GM12878 (cell line): ENCODE measurements around the gene PPP1R27. TPM values are rescaled to one million over a fixed set of nuclear protein-coding genes. Genes with fewer than 3 reads are reported as not detected.

Experiments used
- ATAC-seq: fragments of 200-7000 bp; cut with Tn5 transposase; 3 replicates; pipeline ENCODE4 v1.9.1; 2020; ENCODE audit warnings: mild to moderate bottlenecking, moderate library complexity
- BruUV-seq: library from RNA; stranded (reverse); fragments of 400-500 nt; replicated peaks from 2 replicates; lab custom pipeline; 2021; lab: Mats Ljungman, UMichigan
- CTCF ChIA-PET: fragments of 300-600 bp; sonication (Branson Sonifier 250); formaldehyde crosslinking; extraction: SDS; loops from one replicate; lab custom pipeline; 2021; ENCODE audit warnings: inconsistent platforms; lab: Yijun Ruan, JAX
- POLR2A ChIA-PET: fragments of 350-600 bp; formaldehyde crosslinking; extraction: SDS; loops from one replicate; lab custom pipeline; 2021; ENCODE audit warnings: inconsistent platforms; lab: Charles Lee
- RAD21 ChIA-PET: fragments of 300-600 bp; sonication (Branson Sonifier 250); formaldehyde crosslinking; loops from one replicate; lab custom pipeline; 2023; ENCODE audit warnings: antibody characterized with exemption; ENCODE audit not compliant: unreplicated experiment; lab: Charles Lee
- SMC1A ChIA-PET: fragments of 300-600 bp; sonication (Branson Sonifier 250); formaldehyde crosslinking; loops from one replicate; lab custom pipeline; 2023; ENCODE audit not compliant: unreplicated experiment, uncharacterized antibody; lab: Charles Lee
- DNase-seq: peaks from one replicate; pipeline ENCODE4 v3.0.0-alpha.2; 2011; ENCODE audit warnings: low read depth, low spot score
- FAIRE-seq: peaks from 3 replicates; lab custom pipeline; 2011; peaks lifted over from hg19 to GRCh38; lab: Jason Lieb, UNC
- H2AFZ ChIP-seq: 2 replicates; pipeline ENCODE4 v1.6.0; 2011; ENCODE audit warnings: low read depth, low read length, control low read depth; ENCODE audit not compliant: control insufficient read depth
- H3K27ac ChIP-seq: 2 replicates; pipeline ENCODE4 v1.5.1; 2011; ENCODE audit warnings: control low read depth; ENCODE audit not compliant: control insufficient read depth, insufficient read depth
- H3K27me3 ChIP-seq, 2 experiments: replicated peaks in 1 of 2; 2 replicates each; pipeline versions ENCODE4 v1.6.0 to v1.6.1; 2011; ENCODE audit warnings: low read length in 1 of 2; ENCODE audit not compliant: control insufficient read depth in 2 of 2, insufficient read depth in 2 of 2
- H3K36me3 ChIP-seq, 2 experiments: 2 replicates each; pipeline ENCODE4 v1.5.1; 2011; ENCODE audit warnings: low read length in 1 of 2; ENCODE audit not compliant: control insufficient read depth in 2 of 2, insufficient read depth in 2 of 2
- H3K4me1 ChIP-seq: 2 replicates; pipeline ENCODE4 v1.6.1; 2011; ENCODE audit warnings: mild to moderate bottlenecking, low read length, moderate library complexity, mixed read lengths; ENCODE audit not compliant: control insufficient read depth, insufficient read depth
- H3K4me2 ChIP-seq: 2 replicates; pipeline ENCODE4 v1.6.0; 2011; ENCODE audit warnings: control low read depth; ENCODE audit not compliant: control insufficient read depth, insufficient read depth
- H3K4me3 ChIP-seq: fragments of 200-600 bp; sonication (generic); 2 replicates; pipeline ENCODE4 v1.5.1; 2016
- H3K79me2 ChIP-seq: 2 replicates; pipeline ENCODE4 v1.6.0; 2011; ENCODE audit warnings: low read length; ENCODE audit not compliant: control insufficient read depth, insufficient read depth
- H3K9ac ChIP-seq: 2 replicates; pipeline ENCODE4 v1.8.0; 2011; ENCODE audit warnings: low read length, control low read depth, mixed read lengths; ENCODE audit not compliant: control insufficient read depth, insufficient read depth
- H3K9me3 ChIP-seq: replicated peaks from 3 replicates; pipeline ENCODE4 v1.5.1; 2011; ENCODE audit warnings: mild to moderate bottlenecking, low read length; ENCODE audit not compliant: control insufficient read depth, insufficient read depth
- H4K20me1 ChIP-seq: 2 replicates; pipeline ENCODE4 v1.6.0; 2011; ENCODE audit not compliant: control insufficient read depth, insufficient read depth
- BCL11A ChIP-seq: IDR thresholded peaks from 2 replicates; pipeline ENCODE4 v1.6.1; 2011; ENCODE audit warnings: low read depth, low read length
- BMI1 ChIP-seq: fragments of 450-650 bp; IDR thresholded peaks from 2 replicates; pipeline ENCODE4 v1.6.1; 2016; ENCODE audit warnings: mild to moderate bottlenecking, moderate library complexity, borderline replicate concordance
- NBN ChIP-seq: fragments of 450-650 bp; IDR thresholded peaks from 2 replicates; pipeline ENCODE4 v1.6.1; 2016
- PML ChIP-seq: IDR thresholded peaks from 2 replicates; pipeline ENCODE4 v1.6.1; 2012; ENCODE audit warnings: low read length, inconsistent platforms
- POLR2A ChIP-seq: IDR thresholded peaks from 2 replicates; pipeline ENCODE4 v1.6.1; 2011; ENCODE audit warnings: low read depth, mild to moderate bottlenecking, low read length
- RBBP5 ChIP-seq: fragments of 200-600 bp; sonication (generic); conservative IDR thresholded peaks from 2 replicates; pipeline ENCODE4 v1.6.1; 2016
- RUNX3 ChIP-seq: IDR thresholded peaks from 2 replicates; pipeline ENCODE4 v1.6.1; 2012; ENCODE audit warnings: low read length, inconsistent platforms
- WRNIP1 ChIP-seq: IDR thresholded peaks from 2 replicates; pipeline ENCODE4 v1.6.1; 2011; ENCODE audit warnings: low read depth, low read length, improper control_type of control experiment, borderline replicate concordance
- WGBS: methylation state at CpG from one replicate; pipeline ENCODE4 v1.1.6; 2016; ENCODE audit warnings: low lambda C conversion rate; ENCODE audit not compliant: insufficient replicate concordance, insufficient coverage; ENCODE audit errors: missing lambda C conversion rate; 5-methylcytosine and 5-hydroxymethylcytosine counted together
- in situ Hi-C: fragments of 300-500 bp; cut with MboI; formaldehyde crosslinking; loops from 9 replicates; pipeline ENCODE4 v1.14.3; 2018; ENCODE audit warnings: mixed read lengths
- intact Hi-C: fragments of 100-400 bp; cut with micrococcal nuclease; formaldehyde crosslinking; loops from one replicate; pipeline ENCODE4 v1.14.2; 2022; ENCODE audit not compliant: unreplicated experiment
- polyA plus RNA-seq, 11 experiments: library from polyadenylated mRNA; depleted of rRNA in 4 of 11; unstranded in 6 of 11; stranded (reverse) in 5 of 11; fragments of >200 nt; fragmentation: Nextera tagmentation in 4 of 11; fragmentation: Illumina TruSeq in 1 of 11; extraction: Ambion mirVana in 4 of 11; extraction: Trizol in 1 of 11; gene quantifications; 1 replicate in 1 of 11; 2 replicates in 10 of 11; pipeline versions ENCODE4 v1.2.1 to v1.2.3, GENCODE V29; 2011 to 2016; ENCODE audit warnings: inconsistent platforms in 2 of 11, missing spikeins in 2 of 11, low read depth in 1 of 11
- total RNA-seq, 4 experiments: library from RNA; depleted of rRNA in 3 of 4; stranded (reverse); fragments of >200 nt in 3 of 4; fragmentation: Illumina TruSeq in 1 of 4; extraction: Trizol in 1 of 4; gene quantifications; 2 replicates each; pipeline versions ENCODE4 v1.2.1 to v1.2.3, GENCODE V29; 2013 to 2021
- TF ChIP-seq, protein P1 (sequence below): fragments of 450-650 bp; IDR thresholded peaks from 2 replicates; pipeline ENCODE4 v1.6.1; 2017; ENCODE audit warnings: borderline replicate concordance
- TF ChIP-seq, protein P2 (sequence below): fragments of 450-650 bp; formaldehyde crosslinking; IDR thresholded peaks from 2 replicates; pipeline ENCODE4 v1.4.0; 2020; ENCODE audit warnings: mild to moderate bottlenecking, moderate library complexity
- TF ChIP-seq, protein P3 (sequence below): IDR thresholded peaks from 2 replicates; pipeline ENCODE4 v1.6.1; 2012; ENCODE audit warnings: low read length, inconsistent platforms

The PPP1R27 gene
- total and polyA plus RNA-seq, 10 of the 15 experiments (the other 5 are each of a cell fraction or from before 2014, with no cell fraction given), result 0.17 to 1.6 (median 0.49) TPM; not detected in 3

DNA sequence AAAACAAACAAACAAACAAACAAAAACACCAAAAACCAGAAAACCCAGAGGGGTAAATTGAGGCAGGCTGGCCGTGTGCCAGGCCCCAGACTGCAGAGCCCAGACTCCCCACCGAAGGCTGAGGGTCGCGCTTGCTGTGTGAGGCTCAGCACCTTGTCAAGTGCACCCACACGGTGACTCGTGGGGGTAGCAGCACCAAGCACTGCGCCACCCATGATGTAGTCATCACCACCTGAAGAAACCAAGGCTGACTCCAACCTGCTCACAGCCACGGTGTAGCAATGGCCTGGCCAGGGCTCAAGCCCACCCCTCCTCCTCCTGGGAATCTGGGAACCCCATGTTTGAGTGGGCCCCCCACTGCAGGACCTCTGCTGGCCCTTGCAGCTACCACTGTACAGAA, 13.7 kb downstream of the PPP1R27 start:
- no peaks in the 10 kb centered on the region for H4K20me1 ChIP-seq
- POLR2A ChIA-PET, result no interaction called here
- TF ChIP-seq BCL11A, result no peak
- TF ChIP-seq POLR2A, result 0 out of 2 replicates have a peak, but pooled peaks have one; percentile 24
- TF ChIP-seq, all 136 proteins: peak for 1
- in situ Hi-C loops, result loop anchor here (5.0 kb wide), 1 partner anchor 104 kb away; no protein-coding TSS in a partner anchor
- FAIRE-seq (no peak), DNase-seq (no peak), ATAC-seq (no peak)
- H3K27me3 ChIP-seq, result no peaks in the 10 kb centered on the region
- no peaks in the 10 kb centered on the region for H3K79me2 ChIP-seq
- ChIA-PET RAD21 (no interaction called here), CTCF (no interaction called here), SMC1A (no interaction called here)
- no TSS peak for BruUV-seq
- H2AFZ ChIP-seq, result no peak overlapping the region
- 76% methylated on average over 8 of the region's 8 CpGs for WGBS
- no peak overlapping the region for H3K9ac ChIP-seq
- intact Hi-C loops, result no loop called here
- H3K27ac ChIP-seq, result no peak overlapping the region
- no peak overlapping the region for H3K4me3 ChIP-seq
- H3K4me2 ChIP-seq, result no peak overlapping the region
- no peaks in the 10 kb centered on the region for H3K36me3 ChIP-seq
- H3K9me3 ChIP-seq, result no peaks in the 10 kb centered on the region
- H3K4me1 ChIP-seq, result no peaks in the 10 kb centered on the region

DNA sequence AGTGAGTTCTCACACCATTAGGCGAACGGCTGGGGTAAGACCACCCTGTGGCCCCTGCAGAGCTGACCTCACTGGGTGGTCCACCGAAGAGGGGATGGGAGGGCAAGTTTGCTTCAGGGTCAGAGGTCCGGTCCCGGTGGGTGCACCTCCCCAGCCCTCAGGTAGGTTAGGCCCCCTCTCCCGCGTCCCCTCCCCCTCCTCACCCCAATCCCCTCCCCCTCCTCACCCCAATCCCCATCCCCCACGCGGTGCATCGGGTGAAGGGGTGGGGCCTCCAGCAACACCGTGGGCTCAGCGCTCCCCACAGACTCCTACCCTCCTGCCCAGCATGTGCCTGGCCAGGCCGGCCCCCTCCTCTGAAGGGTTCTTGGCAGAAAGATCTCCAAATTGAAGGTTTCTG, 15.1 kb downstream of the PPP1R27 start:
- Histone ChIP-seq H3K79me2 (no peaks in the 10 kb centered on the region), H3K27ac (no peak overlapping the region), H3K27me3 (no peaks in the 10 kb centered on the region), H3K4me3 (no peak overlapping the region), H3K4me1 (no peaks in the 10 kb centered on the region), H4K20me1 (no peaks in the 10 kb centered on the region), H3K36me3 (no peaks in the 10 kb centered on the region), H3K9ac (no peak overlapping the region), H3K9me3 (no peaks in the 10 kb centered on the region), H3K4me2 (no peak overlapping the region), H2AFZ (no peak overlapping the region)
- SMC1A ChIA-PET, result no interaction called here
- intact Hi-C loops, result no loop called here
- no TSS peak for BruUV-seq
- POLR2A ChIA-PET, result interaction anchor here (0.6 kb wide), 1 partner anchor 53 kb away, joined by 3 read pairs; no protein-coding TSS in a partner anchor
- WGBS, result 32% methylated on average over 9 of the region's 13 CpGs
- FAIRE-seq (no peak), DNase-seq (no peak), ATAC-seq (no peak)
- RAD21 ChIA-PET, result no interaction called here
- in situ Hi-C loops, result loop anchor here (5.0 kb wide), 1 partner anchor 102 kb away; no protein-coding TSS in a partner anchor
- CTCF ChIA-PET, result no interaction called here
- no peak for TF ChIP-seq RBBP5
- TF ChIP-seq PML, result no peak
- no peak for TF ChIP-seq WRNIP1
- no peak for TF ChIP-seq RUNX3
- TF ChIP-seq, protein P1, sequence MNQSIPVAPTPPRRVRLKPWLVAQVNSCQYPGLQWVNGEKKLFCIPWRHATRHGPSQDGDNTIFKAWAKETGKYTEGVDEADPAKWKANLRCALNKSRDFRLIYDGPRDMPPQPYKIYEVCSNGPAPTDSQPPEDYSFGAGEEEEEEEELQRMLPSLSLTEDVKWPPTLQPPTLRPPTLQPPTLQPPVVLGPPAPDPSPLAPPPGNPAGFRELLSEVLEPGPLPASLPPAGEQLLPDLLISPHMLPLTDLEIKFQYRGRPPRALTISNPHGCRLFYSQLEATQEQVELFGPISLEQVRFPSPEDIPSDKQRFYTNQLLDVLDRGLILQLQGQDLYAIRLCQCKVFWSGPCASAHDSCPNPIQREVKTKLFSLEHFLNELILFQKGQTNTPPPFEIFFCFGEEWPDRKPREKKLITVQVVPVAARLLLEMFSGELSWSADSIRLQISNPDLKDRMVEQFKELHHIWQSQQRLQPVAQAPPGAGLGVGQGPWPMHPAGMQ, result no peak
- TF ChIP-seq NBN, result no peak
- TF ChIP-seq POLR2A, result no peak
- TF ChIP-seq, protein P2, sequence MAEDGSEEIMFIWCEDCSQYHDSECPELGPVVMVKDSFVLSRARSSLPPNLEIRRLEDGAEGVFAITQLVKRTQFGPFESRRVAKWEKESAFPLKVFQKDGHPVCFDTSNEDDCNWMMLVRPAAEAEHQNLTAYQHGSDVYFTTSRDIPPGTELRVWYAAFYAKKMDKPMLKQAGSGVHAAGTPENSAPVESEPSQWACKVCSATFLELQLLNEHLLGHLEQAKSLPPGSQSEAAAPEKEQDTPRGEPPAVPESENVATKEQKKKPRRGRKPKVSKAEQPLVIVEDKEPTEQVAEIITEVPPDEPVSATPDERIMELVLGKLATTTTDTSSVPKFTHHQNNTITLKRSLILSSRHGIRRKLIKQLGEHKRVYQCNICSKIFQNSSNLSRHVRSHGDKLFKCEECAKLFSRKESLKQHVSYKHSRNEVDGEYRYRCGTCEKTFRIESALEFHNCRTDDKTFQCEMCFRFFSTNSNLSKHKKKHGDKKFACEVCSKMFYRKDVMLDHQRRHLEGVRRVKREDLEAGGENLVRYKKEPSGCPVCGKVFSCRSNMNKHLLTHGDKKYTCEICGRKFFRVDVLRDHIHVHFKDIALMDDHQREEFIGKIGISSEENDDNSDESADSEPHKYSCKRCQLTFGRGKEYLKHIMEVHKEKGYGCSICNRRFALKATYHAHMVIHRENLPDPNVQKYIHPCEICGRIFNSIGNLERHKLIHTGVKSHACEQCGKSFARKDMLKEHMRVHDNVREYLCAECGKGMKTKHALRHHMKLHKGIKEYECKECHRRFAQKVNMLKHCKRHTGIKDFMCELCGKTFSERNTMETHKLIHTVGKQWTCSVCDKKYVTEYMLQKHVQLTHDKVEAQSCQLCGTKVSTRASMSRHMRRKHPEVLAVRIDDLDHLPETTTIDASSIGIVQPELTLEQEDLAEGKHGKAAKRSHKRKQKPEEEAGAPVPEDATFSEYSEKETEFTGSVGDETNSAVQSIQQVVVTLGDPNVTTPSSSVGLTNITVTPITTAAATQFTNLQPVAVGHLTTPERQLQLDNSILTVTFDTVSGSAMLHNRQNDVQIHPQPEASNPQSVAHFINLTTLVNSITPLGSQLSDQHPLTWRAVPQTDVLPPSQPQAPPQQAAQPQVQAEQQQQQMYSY (CRISPR knock-in tag), result no peak
- TF ChIP-seq, protein P3, sequence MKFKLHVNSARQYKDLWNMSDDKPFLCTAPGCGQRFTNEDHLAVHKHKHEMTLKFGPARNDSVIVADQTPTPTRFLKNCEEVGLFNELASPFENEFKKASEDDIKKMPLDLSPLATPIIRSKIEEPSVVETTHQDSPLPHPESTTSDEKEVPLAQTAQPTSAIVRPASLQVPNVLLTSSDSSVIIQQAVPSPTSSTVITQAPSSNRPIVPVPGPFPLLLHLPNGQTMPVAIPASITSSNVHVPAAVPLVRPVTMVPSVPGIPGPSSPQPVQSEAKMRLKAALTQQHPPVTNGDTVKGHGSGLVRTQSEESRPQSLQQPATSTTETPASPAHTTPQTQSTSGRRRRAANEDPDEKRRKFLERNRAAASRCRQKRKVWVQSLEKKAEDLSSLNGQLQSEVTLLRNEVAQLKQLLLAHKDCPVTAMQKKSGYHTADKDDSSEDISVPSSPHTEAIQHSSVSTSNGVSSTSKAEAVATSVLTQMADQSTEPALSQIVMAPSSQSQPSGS, result no peak
- TF ChIP-seq BMI1, result no peak
